WTC11 (cell line): ENCODE results near the gene TCF12.
"Not testable (repeated sequence)": the region's sequence is repeated elsewhere in the genome, so short reads cannot be mapped to it uniquely, and the experiment has no call there.

Source experiments
- CREB1 ChIP-seq: sonication (generic); formaldehyde crosslinking; IDR thresholded peaks from 2 replicates; pipeline ENCODE4 v1.8.0; 2023; ENCODE audit warnings: mild to moderate bottlenecking, missing genetic modification reagents
- FOXJ3 ChIP-seq: sonication (generic); formaldehyde crosslinking; IDR thresholded peaks from 2 replicates; pipeline ENCODE4 v1.9.0; 2021; ENCODE audit warnings: missing genetic modification reagents, mild to moderate bottlenecking, borderline replicate concordance
- FOXK1 ChIP-seq: sonication (generic); formaldehyde crosslinking; IDR thresholded peaks from 2 replicates; pipeline ENCODE4 v1.8.0; 2022; ENCODE audit warnings: mild to moderate bottlenecking, moderate library complexity, missing genetic modification reagents
- NR1H2 ChIP-seq: sonication (generic); formaldehyde crosslinking; IDR thresholded peaks from 2 replicates; pipeline ENCODE4 v1.9.0; 2021; ENCODE audit warnings: mild to moderate bottlenecking, moderate library complexity, missing genetic modification reagents
- TF ChIP-seq, protein P1 (sequence below): fragments of 200-600 bp; IDR thresholded peaks from 2 replicates; pipeline ENCODE4 v1.8.0; 2022; ENCODE audit warnings: antibody characterized with exemption
- TF ChIP-seq, protein P2 (sequence below): sonication (generic); formaldehyde crosslinking; IDR thresholded peaks from 2 replicates; pipeline ENCODE4 v1.8.0; 2022; ENCODE audit warnings: missing genetic modification reagents
- TF ChIP-seq, protein P3 (sequence below): sonication (generic); formaldehyde crosslinking; IDR thresholded peaks from 2 replicates; pipeline ENCODE4 v1.8.0; 2023; ENCODE audit warnings: missing genetic modification reagents, mild to moderate bottlenecking, borderline replicate concordance
- TF ChIP-seq, protein P4 (sequence below): sonication (generic); formaldehyde crosslinking; IDR thresholded peaks from 2 replicates; pipeline ENCODE4 v1.8.0; 2023; ENCODE audit warnings: missing genetic modification reagents
- TF ChIP-seq, protein P5 (sequence below): sonication (generic); formaldehyde crosslinking; IDR thresholded peaks from 2 replicates; pipeline ENCODE4 v1.8.0; 2022; ENCODE audit warnings: mild to moderate bottlenecking, missing genetic modification reagents
- TF ChIP-seq, protein P6 (sequence below): sonication (generic); formaldehyde crosslinking; IDR thresholded peaks from 2 replicates; pipeline ENCODE4 v1.8.1; 2022; ENCODE audit warnings: low read depth, missing genetic modification reagents, borderline replicate concordance

DNA sequence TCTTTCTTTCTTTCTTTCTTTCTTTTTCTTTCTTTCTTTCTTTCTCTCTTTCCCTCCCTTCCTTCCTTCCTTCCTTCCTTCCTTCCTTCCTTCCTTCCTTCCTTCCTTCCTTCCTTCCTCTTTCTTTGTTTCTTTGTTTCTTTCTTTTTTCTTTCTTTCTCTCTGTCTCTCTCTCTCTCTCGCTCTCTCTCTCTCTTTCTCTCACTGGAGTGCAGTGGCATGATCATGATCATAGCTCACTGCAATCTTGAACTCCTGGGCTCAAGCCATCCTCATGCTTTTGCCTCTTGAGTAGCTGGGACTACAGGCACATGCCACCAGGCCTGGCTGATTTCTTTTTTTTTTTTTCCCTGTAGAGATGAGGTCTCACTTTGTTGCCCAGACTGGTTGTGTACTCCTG lies 89.4 kb downstream of the TCF12 start:
- TF ChIP-seq, protein P1, sequence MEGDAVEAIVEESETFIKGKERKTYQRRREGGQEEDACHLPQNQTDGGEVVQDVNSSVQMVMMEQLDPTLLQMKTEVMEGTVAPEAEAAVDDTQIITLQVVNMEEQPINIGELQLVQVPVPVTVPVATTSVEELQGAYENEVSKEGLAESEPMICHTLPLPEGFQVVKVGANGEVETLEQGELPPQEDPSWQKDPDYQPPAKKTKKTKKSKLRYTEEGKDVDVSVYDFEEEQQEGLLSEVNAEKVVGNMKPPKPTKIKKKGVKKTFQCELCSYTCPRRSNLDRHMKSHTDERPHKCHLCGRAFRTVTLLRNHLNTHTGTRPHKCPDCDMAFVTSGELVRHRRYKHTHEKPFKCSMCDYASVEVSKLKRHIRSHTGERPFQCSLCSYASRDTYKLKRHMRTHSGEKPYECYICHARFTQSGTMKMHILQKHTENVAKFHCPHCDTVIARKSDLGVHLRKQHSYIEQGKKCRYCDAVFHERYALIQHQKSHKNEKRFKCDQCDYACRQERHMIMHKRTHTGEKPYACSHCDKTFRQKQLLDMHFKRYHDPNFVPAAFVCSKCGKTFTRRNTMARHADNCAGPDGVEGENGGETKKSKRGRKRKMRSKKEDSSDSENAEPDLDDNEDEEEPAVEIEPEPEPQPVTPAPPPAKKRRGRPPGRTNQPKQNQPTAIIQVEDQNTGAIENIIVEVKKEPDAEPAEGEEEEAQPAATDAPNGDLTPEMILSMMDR: not testable (repeated sequence)
- TF ChIP-seq, protein P2, sequence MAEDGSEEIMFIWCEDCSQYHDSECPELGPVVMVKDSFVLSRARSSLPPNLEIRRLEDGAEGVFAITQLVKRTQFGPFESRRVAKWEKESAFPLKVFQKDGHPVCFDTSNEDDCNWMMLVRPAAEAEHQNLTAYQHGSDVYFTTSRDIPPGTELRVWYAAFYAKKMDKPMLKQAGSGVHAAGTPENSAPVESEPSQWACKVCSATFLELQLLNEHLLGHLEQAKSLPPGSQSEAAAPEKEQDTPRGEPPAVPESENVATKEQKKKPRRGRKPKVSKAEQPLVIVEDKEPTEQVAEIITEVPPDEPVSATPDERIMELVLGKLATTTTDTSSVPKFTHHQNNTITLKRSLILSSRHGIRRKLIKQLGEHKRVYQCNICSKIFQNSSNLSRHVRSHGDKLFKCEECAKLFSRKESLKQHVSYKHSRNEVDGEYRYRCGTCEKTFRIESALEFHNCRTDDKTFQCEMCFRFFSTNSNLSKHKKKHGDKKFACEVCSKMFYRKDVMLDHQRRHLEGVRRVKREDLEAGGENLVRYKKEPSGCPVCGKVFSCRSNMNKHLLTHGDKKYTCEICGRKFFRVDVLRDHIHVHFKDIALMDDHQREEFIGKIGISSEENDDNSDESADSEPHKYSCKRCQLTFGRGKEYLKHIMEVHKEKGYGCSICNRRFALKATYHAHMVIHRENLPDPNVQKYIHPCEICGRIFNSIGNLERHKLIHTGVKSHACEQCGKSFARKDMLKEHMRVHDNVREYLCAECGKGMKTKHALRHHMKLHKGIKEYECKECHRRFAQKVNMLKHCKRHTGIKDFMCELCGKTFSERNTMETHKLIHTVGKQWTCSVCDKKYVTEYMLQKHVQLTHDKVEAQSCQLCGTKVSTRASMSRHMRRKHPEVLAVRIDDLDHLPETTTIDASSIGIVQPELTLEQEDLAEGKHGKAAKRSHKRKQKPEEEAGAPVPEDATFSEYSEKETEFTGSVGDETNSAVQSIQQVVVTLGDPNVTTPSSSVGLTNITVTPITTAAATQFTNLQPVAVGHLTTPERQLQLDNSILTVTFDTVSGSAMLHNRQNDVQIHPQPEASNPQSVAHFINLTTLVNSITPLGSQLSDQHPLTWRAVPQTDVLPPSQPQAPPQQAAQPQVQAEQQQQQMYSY (CRISPR knock-in tag): not testable (repeated sequence)
- TF ChIP-seq, protein P3, sequence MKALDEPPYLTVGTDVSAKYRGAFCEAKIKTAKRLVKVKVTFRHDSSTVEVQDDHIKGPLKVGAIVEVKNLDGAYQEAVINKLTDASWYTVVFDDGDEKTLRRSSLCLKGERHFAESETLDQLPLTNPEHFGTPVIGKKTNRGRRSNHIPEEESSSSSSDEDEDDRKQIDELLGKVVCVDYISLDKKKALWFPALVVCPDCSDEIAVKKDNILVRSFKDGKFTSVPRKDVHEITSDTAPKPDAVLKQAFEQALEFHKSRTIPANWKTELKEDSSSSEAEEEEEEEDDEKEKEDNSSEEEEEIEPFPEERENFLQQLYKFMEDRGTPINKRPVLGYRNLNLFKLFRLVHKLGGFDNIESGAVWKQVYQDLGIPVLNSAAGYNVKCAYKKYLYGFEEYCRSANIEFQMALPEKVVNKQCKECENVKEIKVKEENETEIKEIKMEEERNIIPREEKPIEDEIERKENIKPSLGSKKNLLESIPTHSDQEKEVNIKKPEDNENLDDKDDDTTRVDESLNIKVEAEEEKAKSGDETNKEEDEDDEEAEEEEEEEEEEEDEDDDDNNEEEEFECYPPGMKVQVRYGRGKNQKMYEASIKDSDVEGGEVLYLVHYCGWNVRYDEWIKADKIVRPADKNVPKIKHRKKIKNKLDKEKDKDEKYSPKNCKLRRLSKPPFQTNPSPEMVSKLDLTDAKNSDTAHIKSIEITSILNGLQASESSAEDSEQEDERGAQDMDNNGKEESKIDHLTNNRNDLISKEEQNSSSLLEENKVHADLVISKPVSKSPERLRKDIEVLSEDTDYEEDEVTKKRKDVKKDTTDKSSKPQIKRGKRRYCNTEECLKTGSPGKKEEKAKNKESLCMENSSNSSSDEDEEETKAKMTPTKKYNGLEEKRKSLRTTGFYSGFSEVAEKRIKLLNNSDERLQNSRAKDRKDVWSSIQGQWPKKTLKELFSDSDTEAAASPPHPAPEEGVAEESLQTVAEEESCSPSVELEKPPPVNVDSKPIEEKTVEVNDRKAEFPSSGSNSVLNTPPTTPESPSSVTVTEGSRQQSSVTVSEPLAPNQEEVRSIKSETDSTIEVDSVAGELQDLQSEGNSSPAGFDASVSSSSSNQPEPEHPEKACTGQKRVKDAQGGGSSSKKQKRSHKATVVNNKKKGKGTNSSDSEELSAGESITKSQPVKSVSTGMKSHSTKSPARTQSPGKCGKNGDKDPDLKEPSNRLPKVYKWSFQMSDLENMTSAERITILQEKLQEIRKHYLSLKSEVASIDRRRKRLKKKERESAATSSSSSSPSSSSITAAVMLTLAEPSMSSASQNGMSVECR (CRISPR knock-in tag): not testable (repeated sequence)
- TF ChIP-seq CREB1 (CRISPR knock-in tag); NR1H2 (CRISPR knock-in tag); FOXJ3 (CRISPR knock-in tag); FOXK1: not testable (repeated sequence)
- TF ChIP-seq, protein P4, sequence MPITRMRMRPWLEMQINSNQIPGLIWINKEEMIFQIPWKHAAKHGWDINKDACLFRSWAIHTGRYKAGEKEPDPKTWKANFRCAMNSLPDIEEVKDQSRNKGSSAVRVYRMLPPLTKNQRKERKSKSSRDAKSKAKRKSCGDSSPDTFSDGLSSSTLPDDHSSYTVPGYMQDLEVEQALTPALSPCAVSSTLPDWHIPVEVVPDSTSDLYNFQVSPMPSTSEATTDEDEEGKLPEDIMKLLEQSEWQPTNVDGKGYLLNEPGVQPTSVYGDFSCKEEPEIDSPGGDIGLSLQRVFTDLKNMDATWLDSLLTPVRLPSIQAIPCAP (CRISPR knock-in tag): not testable (repeated sequence)
- TF ChIP-seq, protein P5, sequence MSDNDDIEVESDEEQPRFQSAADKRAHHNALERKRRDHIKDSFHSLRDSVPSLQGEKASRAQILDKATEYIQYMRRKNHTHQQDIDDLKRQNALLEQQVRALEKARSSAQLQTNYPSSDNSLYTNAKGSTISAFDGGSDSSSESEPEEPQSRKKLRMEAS (CRISPR knock-in tag): not testable (repeated sequence)
- TF ChIP-seq, protein P6, sequence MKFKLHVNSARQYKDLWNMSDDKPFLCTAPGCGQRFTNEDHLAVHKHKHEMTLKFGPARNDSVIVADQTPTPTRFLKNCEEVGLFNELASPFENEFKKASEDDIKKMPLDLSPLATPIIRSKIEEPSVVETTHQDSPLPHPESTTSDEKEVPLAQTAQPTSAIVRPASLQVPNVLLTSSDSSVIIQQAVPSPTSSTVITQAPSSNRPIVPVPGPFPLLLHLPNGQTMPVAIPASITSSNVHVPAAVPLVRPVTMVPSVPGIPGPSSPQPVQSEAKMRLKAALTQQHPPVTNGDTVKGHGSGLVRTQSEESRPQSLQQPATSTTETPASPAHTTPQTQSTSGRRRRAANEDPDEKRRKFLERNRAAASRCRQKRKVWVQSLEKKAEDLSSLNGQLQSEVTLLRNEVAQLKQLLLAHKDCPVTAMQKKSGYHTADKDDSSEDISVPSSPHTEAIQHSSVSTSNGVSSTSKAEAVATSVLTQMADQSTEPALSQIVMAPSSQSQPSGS (CRISPR knock-in tag): not testable (repeated sequence)
